Thyroid gland (tissue), 4 donors: Measurements from ENCODE around the gene NDUFV2. TPM values are rescaled to one million over a fixed set of nuclear protein-coding genes. Genes with fewer than 3 reads are reported as not detected.
"Not testable (repeated sequence)": the region's sequence is repeated elsewhere in the genome, so short reads cannot be mapped to it uniquely, and the experiment has no call there.

ENCODE experiments used
- DNase-seq, 2 donors: peaks; one replicate each; pipeline ENCODE4 v3.0.0-alpha.2; 2019
- H3K27ac ChIP-seq, 3 donors: fragments of 200-600 bp; sonication (generic); 1 replicate in 2 of 3; 2 replicates in 1 of 3; pipeline ENCODE4 v1.5.1; 2016 to 2019; ENCODE audit warnings: mild to moderate bottlenecking in 1 of 3, moderate library complexity in 1 of 3
- H3K27me3 ChIP-seq: fragments of 200-600 bp; sonication (generic); one replicate; pipeline ENCODE4 v1.5.1; 2019
- H3K36me3 ChIP-seq, 2 donors: fragments of 200-600 bp; sonication (generic); one replicate each; pipeline ENCODE4 v1.5.1; 2016 to 2019
- H3K4me1 ChIP-seq, 2 donors: fragments of 200-600 bp; sonication (generic); one replicate each; pipeline ENCODE4 v1.5.1; 2017 to 2019
- H3K4me3 ChIP-seq, 3 donors: fragments of 200-600 bp; sonication (generic); replicated peaks in 1 of 3; 1 replicate in 2 of 3; 2 replicates in 1 of 3; pipeline ENCODE4 v1.5.1; 2016; ENCODE audit warnings: mild to moderate bottlenecking in 1 of 3
- H3K9me3 ChIP-seq: fragments of 200-600 bp; sonication (generic); one replicate; pipeline ENCODE4 v1.5.1; 2017
- CTCF ChIP-seq, 6 experiments: fragments of 200-600 bp in 3 of 6; fragments of 450-650 bp in 3 of 6; sonication (generic) in 3 of 6; IDR thresholded peaks; one replicate each; pipeline ENCODE4 v1.5.1; 2016 to 2019; ENCODE audit warnings: antibody characterized with exemption in 6 of 6, mild to moderate bottlenecking in 2 of 6, inconsistent platforms in 1 of 6, moderate library complexity in 1 of 6
- POLR2A ChIP-seq, 2 donors: fragments of 450-650 bp; IDR thresholded peaks; one replicate each; pipeline ENCODE4 v1.6.1; 2017; ENCODE audit warnings: antibody characterized with exemption in 2 of 2, mild to moderate bottlenecking in 2 of 2, moderate library complexity in 1 of 2
- WGBS, 2 donors: methylation state at CpG; one replicate each; pipeline ENCODE4 v1.1.5; 2017; 5-methylcytosine and 5-hydroxymethylcytosine counted together
- intact Hi-C: fragments of 100-400 bp; cut with DNase I; formaldehyde crosslinking; loops from one replicate; pipeline ENCODE4 v1.15.1; 2023
- total RNA-seq, 4 donors: library from RNA; depleted of rRNA; stranded (reverse); fragments of >200 nt; gene quantifications; one replicate each; pipeline ENCODE4 v1.2.3, GENCODE V29; 2016

The NDUFV2 gene
- total RNA-seq, 4 donors from 2014 or later, result 103 to 114 (median 108) TPM

DNA sequence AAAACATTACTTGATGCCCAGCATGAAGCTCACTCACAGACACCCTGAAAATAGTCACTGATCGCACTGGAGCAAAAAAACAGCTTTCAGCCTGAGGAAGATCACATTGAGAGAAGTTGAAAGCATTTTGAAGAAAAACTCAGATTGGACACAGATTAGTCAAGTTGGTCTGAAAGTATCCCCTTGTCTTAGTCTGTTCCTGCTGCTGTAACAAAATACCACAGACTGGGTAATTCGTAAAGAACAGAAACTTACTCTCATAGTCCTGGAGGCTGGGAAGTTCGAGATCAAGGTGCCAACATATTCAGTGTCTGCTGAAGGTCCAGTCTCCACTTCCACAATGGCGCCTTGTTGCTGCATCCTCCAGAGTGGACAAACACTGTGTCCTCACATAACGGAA, 14.2 kb upstream of the NDUFV2 start:
- H3K4me3 ChIP-seq, result no peak overlapping the region
- WGBS, 2 donors, result 94 to 98% methylated on average over 5 of the region's 5 CpGs
- peaks cover 0 to 4% of the 10 kb centered on the region in 2 donors for H3K4me1 ChIP-seq
- intact Hi-C loops, result no loop called here
- H3K9me3 ChIP-seq, result no peaks in the 10 kb centered on the region
- TF ChIP-seq POLR2A (IDR thresholded peaks at IDR 0.05) (no peak), CTCF (IDR thresholded peaks at IDR 0.05) (no peak)
- no peaks in the 10 kb centered on the region for H3K36me3 ChIP-seq
- no peak for DNase-seq
- H3K27ac ChIP-seq, result no peak overlapping the region
- H3K27me3 ChIP-seq, result no peaks in the 10 kb centered on the region

DNA sequence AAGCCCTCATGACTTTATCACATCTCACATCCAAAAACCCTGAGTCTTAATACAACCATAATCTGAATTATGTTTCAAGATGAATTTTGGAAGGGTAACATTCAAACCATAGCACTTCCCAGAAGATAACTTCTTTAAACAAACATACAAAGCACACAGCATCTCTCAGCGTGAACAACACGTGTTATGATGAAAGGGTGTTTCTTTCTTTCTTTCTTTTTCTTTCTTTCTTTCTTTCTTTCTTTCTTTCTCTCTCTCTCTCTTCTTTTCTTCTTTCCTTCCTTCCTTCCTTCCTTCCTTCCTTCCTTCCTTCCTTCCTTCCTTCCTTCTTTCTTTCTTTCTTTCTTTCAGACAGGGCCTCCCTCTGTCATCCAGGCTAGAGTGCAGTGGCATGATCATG, 13.8 kb upstream of the NDUFV2 start:
- H3K9me3 ChIP-seq, H3K4me1 ChIP-seq, H3K27ac ChIP-seq, DNase-seq, intact Hi-C loops, H3K36me3 ChIP-seq, H3K27me3 ChIP-seq, H3K4me3 ChIP-seq: not testable (repeated sequence)
- 95 to 99% methylated on average over 2 of the region's 2 CpGs for WGBS, 2 donors

- Histone ChIP-seq H3K4me3 (no peak overlapping the region), H3K9me3 (no peaks in the 10 kb centered on the region), H3K27me3 (no peaks in the 10 kb centered on the region), H3K36me3 (no peaks in the 10 kb centered on the region), H3K27ac (no peak overlapping the region), H3K4me1 (peaks cover 0 to 17% of the 10 kb centered on the region in 2 donors)
- intact Hi-C loops, result no loop called here
- TF ChIP-seq POLR2A (IDR thresholded peaks at IDR 0.05) (no peak), CTCF (IDR thresholded peaks at IDR 0.05) (no peak)
- WGBS, 2 donors, result 90 to 95% methylated on average over 5 of the region's 5 CpGs
- no peak for DNase-seq
These were observed 11.9 kb upstream of the NDUFV2 start for GRCh38 chr18:9090578-9090977.

DNA sequence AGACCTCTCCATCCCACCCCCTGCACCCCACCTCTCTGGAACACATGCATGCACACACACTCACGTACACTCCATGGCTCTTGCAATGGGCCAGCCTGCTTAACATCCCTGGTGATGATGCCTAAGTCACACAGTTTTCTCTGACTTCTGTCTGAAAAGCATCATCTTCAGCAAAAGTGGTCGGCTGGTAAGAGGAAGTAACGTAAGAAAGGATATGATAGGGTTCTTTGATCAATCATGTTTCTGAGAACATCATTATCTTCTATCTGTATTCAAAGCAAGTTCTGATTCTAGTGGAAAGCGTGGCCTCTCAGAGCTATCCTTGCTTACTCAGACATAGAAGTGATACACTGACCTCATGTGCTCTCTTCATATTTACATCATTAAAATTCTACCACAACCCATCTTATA, 11.4 kb upstream of the NDUFV2 start:
- 92 to 93% methylated on average over 4 of the region's 4 CpGs for WGBS, 2 donors

GRCh38 chr18:9092665-9093064, 9.8 kb upstream of the NDUFV2 start:
- Histone ChIP-seq H3K4me1 (peaks cover 0 to 20% of the 10 kb centered on the region in 2 donors), H3K27me3 (no peaks in the 10 kb centered on the region), H3K9me3 (no peaks in the 10 kb centered on the region), H3K36me3 (no peaks in the 10 kb centered on the region), H3K4me3 (no peak overlapping the region), H3K27ac (no peak overlapping the region)
- no peak for TF ChIP-seq CTCF (IDR thresholded peaks at IDR 0.05)
- no peak for TF ChIP-seq POLR2A (IDR thresholded peaks at IDR 0.05)
- 68 to 78% methylated on average over 2 of the region's 2 CpGs for WGBS, 2 donors
- intact Hi-C loops, result no loop called here
- no peak for DNase-seq

More for the DNA sequence above, 11.4 kb upstream of the NDUFV2 start:
- H3K36me3 ChIP-seq, result no peaks in the 10 kb centered on the region
- no peak overlapping the region for H3K27ac ChIP-seq
- no peaks in the 10 kb centered on the region for H3K9me3 ChIP-seq
- no peaks in the 10 kb centered on the region for H3K27me3 ChIP-seq
- no peak for DNase-seq
- peaks cover 0 to 20% of the 10 kb centered on the region in 2 donors for H3K4me1 ChIP-seq
- TF ChIP-seq POLR2A (IDR thresholded peaks at IDR 0.05) (no peak), CTCF (IDR thresholded peaks at IDR 0.05) (no peak)
- intact Hi-C loops, result no loop called here
- no peak overlapping the region for H3K4me3 ChIP-seq

GRCh38 chr18:9093109-9093508, 9.4 kb upstream of the NDUFV2 start:
- H3K9me3 ChIP-seq, DNase-seq, H3K4me3 ChIP-seq, intact Hi-C loops, H3K27me3 ChIP-seq, H3K36me3 ChIP-seq, H3K27ac ChIP-seq: not testable (repeated sequence)
- H3K4me1 ChIP-seq, result peaks cover 0 to 20% of the 10 kb centered on the region in 2 donors
- 87 to 88% methylated on average over 3 of the region's 3 CpGs for WGBS, 2 donors
